Fibroblast of the conjunctiva (primary cell): ENCODE data around the gene PLK4.
"Not testable (repeated sequence)": the region's sequence is repeated elsewhere in the genome, so short reads cannot be mapped to it uniquely, and the experiment has no call there.

Experiments used
- DNase-seq: peaks from one replicate; pipeline ENCODE4 v3.0.0-alpha.2; 2010; ENCODE audit warnings: low read depth

The PLK4 gene

GRCh38 chr4:127880763-127881562 lies at the start of gene PLK4:
TSS of gene PLK4 (plus strand) at chr4:127880893. CDS start at chr4:127881135, 242 bp downstream.
- peak; percentile 94 for DNase-seq

GRCh38 chr4:127832585-127832984 lies 48.1 kb upstream of the PLK4 start:
- no peak for DNase-seq

GRCh38 chr4:127843704-127844600 lies 36.7 kb upstream of the PLK4 start:
- no peak for DNase-seq

- no peak for DNase-seq
Observed at GRCh38 chr4:127844601-127845116, 36.0 kb upstream of the PLK4 start.

- no peak for DNase-seq
Observed at GRCh38 chr4:127846061-127846460, 34.6 kb upstream of the PLK4 start.

GRCh38 chr4:127846765-127847164 lies 33.9 kb upstream of the PLK4 start:
- no peak for DNase-seq

GRCh38 chr4:127849505-127850234 lies 31.0 kb upstream of the PLK4 start:
- DNase-seq: no peak

- no peak for DNase-seq
Observed at GRCh38 chr4:127852661-127853060, 28.0 kb upstream of the PLK4 start.

- no peak for DNase-seq
Observed at GRCh38 chr4:127856196-127856812, 24.4 kb upstream of the PLK4 start.

- peak; percentile 22 for DNase-seq
Observed at GRCh38 chr4:127856813-127857447, 23.8 kb upstream of the PLK4 start.

GRCh38 chr4:127857641-127858040 lies 23.1 kb upstream of the PLK4 start:
- no peak for DNase-seq

- no peak for DNase-seq
Observed at GRCh38 chr4:127868196-127868595, 12.5 kb upstream of the PLK4 start.

GRCh38 chr4:127870281-127870680 lies 10.4 kb upstream of the PLK4 start:
- DNase-seq: no peak

GRCh38 chr4:127870688-127871087 lies 10.0 kb upstream of the PLK4 start:
- DNase-seq: peak; percentile 53

- no peak for DNase-seq
Observed at GRCh38 chr4:127875791-127876190, 4.9 kb upstream of the PLK4 start.

- DNase-seq: peak; percentile 49
Observed at GRCh38 chr4:127881563-127881864, 821 bp downstream of the PLK4 start.

- DNase-seq: no peak
Observed at GRCh38 chr4:127888559-127888958, 7.9 kb downstream of the PLK4 start.

GRCh38 chr4:127889903-127890302 lies 9.2 kb downstream of the PLK4 start:
- DNase-seq: no peak

GRCh38 chr4:127896069-127896468 lies 15.4 kb downstream of the PLK4 start:
- DNase-seq: no peak

GRCh38 chr4:127896528-127896927 lies 15.8 kb downstream of the PLK4 start:
- DNase-seq: no peak

GRCh38 chr4:127899682-127900081 lies 19.0 kb downstream of the PLK4 start:
- not testable (repeated sequence) for DNase-seq
